H1 (cell line): ENCODE data around the gene COL9A2. TPM values are rescaled to one million over a fixed set of nuclear protein-coding genes. Genes with fewer than 3 reads are reported as not detected.

Experiments used
- CTCF ChIA-PET: fragments of 300-600 bp; sonication (Branson Sonifier 250); formaldehyde crosslinking; loops from one replicate; lab custom pipeline; 2021; ENCODE audit not compliant: partially characterized antibody; lab: Charles Lee
- POLR2A ChIA-PET: fragments of 300-600 bp; sonication (Branson Sonifier 250); formaldehyde crosslinking; loops from one replicate; lab custom pipeline; 2021; ENCODE audit warnings: inconsistent platforms; ENCODE audit not compliant: partially characterized antibody; lab: Charles Lee
- DNase-seq, 2 experiments: peaks; one replicate each; pipeline versions ENCODE4 v3.0.0 to v3.0.0-alpha.2; 2010 to 2022; ENCODE audit warnings: low spot score in 2 of 2, low read depth in 1 of 2, mixed read lengths in 1 of 2
- FAIRE-seq: peaks from 2 replicates; lab custom pipeline; 2011; peaks lifted over from hg19 to GRCh38; lab: Jason Lieb, UNC
- H2AFZ ChIP-seq: 2 replicates; pipeline ENCODE4 v1.8.1; 2012; ENCODE audit warnings: low read length, inconsistent platforms
- H2AK5ac ChIP-seq: 2 replicates; pipeline ENCODE4 v1.6.1; 2013; ENCODE audit warnings: low read depth, low read length
- H2BK120ac ChIP-seq: replicated peaks from 2 replicates; pipeline ENCODE3; 2013; ENCODE audit warnings: low read depth, low read length, inconsistent platforms
- H2BK12ac ChIP-seq: 2 replicates; pipeline ENCODE4 v1.6.1; 2013; ENCODE audit warnings: low read depth, low read length
- H2BK15ac ChIP-seq: 2 replicates; pipeline ENCODE4 v1.6.1; 2013; ENCODE audit warnings: low read length
- H2BK20ac ChIP-seq: 2 replicates; pipeline ENCODE4 v1.6.1; 2013; ENCODE audit warnings: low read length
- H2BK5ac ChIP-seq: 2 replicates; pipeline ENCODE4 v1.6.1; 2013; ENCODE audit warnings: low read depth, low read length
- H3K14ac ChIP-seq: 2 replicates; pipeline ENCODE4 v1.6.1; 2013; ENCODE audit warnings: inconsistent platforms; ENCODE audit not compliant: insufficient read length
- H3K18ac ChIP-seq: 2 replicates; pipeline ENCODE4 v1.6.1; 2013; ENCODE audit warnings: low read length; ENCODE audit errors: extremely low read depth
- H3K23ac ChIP-seq: 2 replicates; pipeline ENCODE4 v1.6.1; 2013; ENCODE audit warnings: inconsistent platforms; ENCODE audit not compliant: insufficient read length
- H3K23me2 ChIP-seq: 2 replicates; pipeline ENCODE4 v1.6.1; 2013; ENCODE audit warnings: low read depth, low read length
- H3K27ac ChIP-seq: 2 replicates; pipeline ENCODE4 v1.6.1; 2011; ENCODE audit warnings: low read depth, low read length, inconsistent platforms
- H3K27me3 ChIP-seq, 4 experiments: replicated peaks in 1 of 4; 1 replicate in 1 of 4; 2 replicates in 3 of 4; pipeline versions ENCODE4 v1.6.1 to v1.8.1; 2011 to 2013; ENCODE audit warnings: low read length in 3 of 4, mild to moderate bottlenecking in 3 of 4, inconsistent platforms in 2 of 4, mixed read lengths in 2 of 4, moderate library complexity in 1 of 4; ENCODE audit not compliant: control insufficient read depth in 3 of 4, insufficient read depth in 3 of 4; ENCODE audit errors: extremely low read depth in 1 of 4
- H3K36me3 ChIP-seq, 4 experiments: 2 replicates each; pipeline versions ENCODE4 v1.6.1 to v1.8.1; 2011 to 2013; ENCODE audit warnings: mild to moderate bottlenecking in 4 of 4, low read length in 3 of 4, moderate library complexity in 2 of 4, control low read depth in 1 of 4, inconsistent platforms in 1 of 4; ENCODE audit not compliant: insufficient read depth in 4 of 4, control insufficient read depth in 2 of 4
- H3K4ac ChIP-seq: replicated peaks from 2 replicates; pipeline ENCODE3; 2013; ENCODE audit warnings: low read length, low read depth, mixed read lengths, inconsistent platforms; ENCODE audit not compliant: insufficient read length
- H3K4me1 ChIP-seq, 4 experiments: replicated peaks in 1 of 4; 1 replicate in 1 of 4; 2 replicates in 3 of 4; pipeline versions ENCODE4 v1.6.1 to v1.8.1; 2011 to 2013; ENCODE audit warnings: low read length in 3 of 4, inconsistent platforms in 2 of 4, mixed read lengths in 1 of 4; ENCODE audit not compliant: insufficient read depth in 4 of 4, control insufficient read depth in 3 of 4
- H3K4me2 ChIP-seq, 2 experiments: 2 replicates each; pipeline versions ENCODE4 v1.6.1 to v1.8.1; 2011 to 2013; ENCODE audit warnings: low read depth in 2 of 2, low read length in 2 of 2, control low read depth in 1 of 2, inconsistent platforms in 1 of 2, mild to moderate bottlenecking in 1 of 2; ENCODE audit not compliant: insufficient read depth in 1 of 2
- H3K4me3 ChIP-seq, 4 experiments: fragments of 200-600, 300-600 bp in 1 of 4; sonication (generic), shearing (Covaris generic), sonication (Bioruptor Twin) in 1 of 4; 2 replicates each; pipeline versions ENCODE4 v1.5.1 to v1.8.1; 2011 to 2016; ENCODE audit warnings: low read length in 4 of 4, low read depth in 3 of 4, control low read depth in 2 of 4, inconsistent platforms in 2 of 4, mild to moderate bottlenecking in 2 of 4, mixed read lengths in 1 of 4, moderate library complexity in 1 of 4; ENCODE audit not compliant: insufficient read depth in 2 of 4; ENCODE audit errors: extremely low read depth in 1 of 4
- H3K56ac ChIP-seq: replicated peaks from 2 replicates; pipeline ENCODE3; 2013; ENCODE audit warnings: low read depth, mild to moderate bottlenecking, mixed read lengths, low read length, inconsistent platforms; ENCODE audit not compliant: insufficient read length
- H3K79me1 ChIP-seq: 2 replicates; pipeline ENCODE4 v1.6.1; 2013; ENCODE audit warnings: low read depth, low read length, control low read depth
- H3K79me2 ChIP-seq, 2 experiments: 2 replicates each; pipeline versions ENCODE4 v1.6.1 to v1.8.1; 2012 to 2013; ENCODE audit warnings: low read length in 2 of 2, mild to moderate bottlenecking in 2 of 2, inconsistent platforms in 1 of 2; ENCODE audit not compliant: insufficient read depth in 2 of 2, control insufficient read depth in 1 of 2
- H3K9ac ChIP-seq, 4 experiments: replicated peaks in 1 of 4; 1 replicate in 1 of 4; 2 replicates in 3 of 4; pipeline versions ENCODE4 v1.6.1 to v1.8.1; 2011 to 2013; ENCODE audit warnings: low read depth in 3 of 4, low read length in 3 of 4, control low read depth in 2 of 4, mild to moderate bottlenecking in 2 of 4, moderate library complexity in 2 of 4, inconsistent platforms in 1 of 4; ENCODE audit errors: extremely low read depth in 1 of 4
- H3K9me3 ChIP-seq, 2 experiments: 2 replicates each; pipeline versions ENCODE4 v1.6.1 to v1.8.1; 2012 to 2013; ENCODE audit warnings: mild to moderate bottlenecking in 2 of 2, moderate library complexity in 2 of 2, control low read depth in 1 of 2, inconsistent platforms in 1 of 2, low read depth in 1 of 2, low read length in 1 of 2, mixed read lengths in 1 of 2; ENCODE audit not compliant: insufficient read depth in 2 of 2
- H4K20me1 ChIP-seq, 2 experiments: replicated peaks in 1 of 2; 2 replicates each; pipeline versions ENCODE3 to v1.8.1; 2011 to 2013; ENCODE audit warnings: inconsistent platforms in 2 of 2, low read length in 2 of 2, mild to moderate bottlenecking in 1 of 2; ENCODE audit not compliant: insufficient read depth in 2 of 2, control insufficient read depth in 1 of 2
- H4K5ac ChIP-seq: 2 replicates; pipeline ENCODE4 v1.6.1; 2013; ENCODE audit warnings: low read length, low read depth, mixed read lengths, inconsistent platforms; ENCODE audit not compliant: insufficient read length
- H4K8ac ChIP-seq: 2 replicates; pipeline ENCODE4 v1.8.0; 2013; ENCODE audit warnings: mild to moderate bottlenecking, moderate library complexity, low read length, inconsistent platforms; ENCODE audit not compliant: insufficient read depth; ENCODE audit errors: extremely low read depth
- H4K91ac ChIP-seq: replicated peaks from 2 replicates; pipeline ENCODE3; 2013; ENCODE audit warnings: low read length, mixed read lengths, inconsistent platforms; ENCODE audit not compliant: insufficient read length
- CTBP2 ChIP-seq: IDR thresholded peaks from 2 replicates; pipeline ENCODE4 v1.7.0; 2011; ENCODE audit warnings: borderline replicate concordance, mild to moderate bottlenecking, moderate library complexity, mixed read lengths, low read length; ENCODE audit not compliant: insufficient read depth, insufficient read length
- EGR1 ChIP-seq: IDR thresholded peaks from 2 replicates; pipeline ENCODE4 v1.6.1; 2011; ENCODE audit warnings: low read depth, low read length, borderline replicate concordance
- EZH2 ChIP-seq: fragments of 200-600 bp; sonication (generic); IDR thresholded peaks from 2 replicates; pipeline ENCODE4 v1.7.1; 2012; ENCODE audit warnings: low read depth, mild to moderate bottlenecking, moderate library complexity, low read length, inconsistent platforms; ENCODE audit not compliant: severe bottlenecking
- HDAC6 ChIP-seq: IDR thresholded peaks from one replicate; pipeline ENCODE4 v1.7.1; 2012; ENCODE audit warnings: low read depth, mild to moderate bottlenecking, inconsistent platforms, low read length, moderate library complexity
- KDM4A ChIP-seq: IDR thresholded peaks from one replicate; pipeline ENCODE4 v1.7.1; 2012; ENCODE audit warnings: low read depth, mild to moderate bottlenecking, moderate library complexity, low read length, inconsistent platforms; ENCODE audit not compliant: severe bottlenecking
- RBBP5 ChIP-seq: IDR thresholded peaks from 2 replicates; pipeline ENCODE4 v1.7.1; 2012; ENCODE audit warnings: low read depth, mild to moderate bottlenecking, inconsistent platforms, low read length, moderate library complexity, borderline replicate concordance
- RXRA ChIP-seq: IDR thresholded peaks from 2 replicates; pipeline ENCODE4 v1.6.1; 2011; ENCODE audit warnings: low read depth, mild to moderate bottlenecking, low read length, moderate library complexity; ENCODE audit not compliant: insufficient read depth
- SP4 ChIP-seq: IDR thresholded peaks from 2 replicates; pipeline ENCODE4 v1.6.1; 2012; ENCODE audit warnings: low read length, inconsistent platforms
- TAF1 ChIP-seq: IDR thresholded peaks from 2 replicates; pipeline ENCODE4 v1.6.1; 2011; ENCODE audit warnings: mild to moderate bottlenecking, low read depth, low read length
- TEAD4 ChIP-seq: IDR thresholded peaks from 2 replicates; pipeline ENCODE4 v1.6.1; 2012; ENCODE audit warnings: low read depth, low read length, inconsistent platforms, mixed read lengths
- ZNF274 ChIP-seq: IDR thresholded peaks from 2 replicates; pipeline ENCODE4 v1.7.0; 2012; ENCODE audit warnings: low read length, borderline replicate concordance; ENCODE audit errors: extremely low read depth
- WGBS, 2 experiments: shearing (Covaris generic) in 1 of 2; methylation state at CpG; one replicate each; pipeline versions ENCODE4 v1.1.6 to v1.1.7; 2013 to 2015; ENCODE audit warnings: low lambda C conversion rate in 2 of 2, mixed read lengths in 2 of 2, inconsistent platforms in 1 of 2, low coverage in 1 of 2, missing lambda C conversion rate in 1 of 2; ENCODE audit not compliant: insufficient replicate concordance in 2 of 2, insufficient coverage in 1 of 2, insufficient read length in 1 of 2; ENCODE audit errors: extremely low coverage in 1 of 2, missing lambda C conversion rate in 1 of 2; 5-methylcytosine and 5-hydroxymethylcytosine counted together
- polyA plus RNA-seq, 7 experiments: library from polyadenylated mRNA; depleted of rRNA in 3 of 7; stranded (reverse) in 5 of 7; unstranded in 2 of 7; fragments of >200 nt in 5 of 7; fragments of 200-250 nt in 2 of 7; gene quantifications; 1 replicate in 5 of 7; 2 replicates in 1 of 7; 4 replicates in 1 of 7; pipeline versions ENCODE4 v1.2.1 to v1.2.3, GENCODE V29; 2011 to 2013; ENCODE audit warnings: missing spikeins in 2 of 7, mixed read lengths in 2 of 7
- total RNA-seq: library from RNA; stranded (reverse); fragmentation: NEBNext Ultra II Directional; extraction: Animal tissue kit (Norgen Biotek cat#: 25700); gene quantifications from 2 replicates; pipeline ENCODE4 v1.2.1, GENCODE V29; 2021
- TF ChIP-seq, protein P1 (sequence below): IDR thresholded peaks from 2 replicates; pipeline ENCODE4 v1.6.1; 2011; ENCODE audit warnings: low read depth, mild to moderate bottlenecking, low read length; ENCODE audit not compliant: insufficient read depth

COL9A2 gene
- total and polyA plus RNA-seq, 2 of the 8 experiments (the other 6 are each of a cell fraction or from before 2014, with no cell fraction given), result 3.2 to 3.3 TPM

DNA sequence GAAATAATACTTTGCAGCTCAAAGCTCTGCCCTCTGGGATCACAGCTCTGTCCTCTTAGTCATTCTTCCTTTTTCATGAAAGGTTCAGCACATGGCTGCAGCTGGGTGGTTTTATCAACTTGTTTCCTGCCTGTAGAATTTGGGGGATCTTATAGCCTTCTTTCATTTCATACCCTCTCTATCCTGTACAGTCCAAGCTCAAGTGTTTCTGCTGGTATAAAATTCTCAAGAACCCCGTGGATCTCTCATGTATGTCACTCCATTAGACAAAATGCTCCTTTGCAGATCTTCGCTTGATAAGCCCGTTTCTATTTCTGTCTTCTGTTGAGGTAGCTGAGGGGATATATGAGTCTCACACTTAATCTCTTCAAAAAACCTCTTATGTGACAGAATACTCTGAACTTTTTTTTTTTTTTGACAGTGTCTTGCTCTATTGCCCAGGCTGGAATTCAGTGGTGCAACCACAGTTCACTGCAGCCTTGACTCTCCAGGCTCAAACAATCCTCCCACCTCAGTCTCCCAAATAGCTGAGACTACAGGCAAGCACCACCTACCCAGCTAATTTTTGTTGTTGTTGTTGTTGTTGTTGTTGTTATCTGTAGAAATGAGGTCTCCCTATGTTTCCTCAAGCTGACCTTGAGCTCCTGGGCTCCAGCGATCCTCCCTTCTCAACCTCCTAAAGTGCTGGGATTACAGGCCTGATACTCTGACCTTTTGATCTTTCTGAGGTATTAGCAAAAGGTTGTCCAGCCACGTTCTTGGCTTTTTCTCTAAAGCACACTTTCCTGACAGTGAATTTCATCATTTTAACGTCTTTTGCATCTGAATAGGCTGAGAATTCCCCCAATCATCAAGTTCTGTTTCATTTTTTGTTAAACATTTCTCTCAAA is 24.6 kb upstream of the COL9A2 start:
- CTCF ChIA-PET, result interaction anchor here (0.6 to 12.6 kb wide), 7 partner anchors 12 to 198 kb away, joined by 3 to 144 read pairs (median 10); partner anchors contain the start of gene COL9A2
- Histone ChIP-seq H3K4me2 (no peak overlapping the region), H3K4ac (no peak overlapping the region), H2BK20ac (no peak overlapping the region), H3K4me3 (no peak overlapping the region), H3K36me3 (no peaks in the 10 kb centered on the region), H3K14ac (no peak overlapping the region), H3K23ac (no peak overlapping the region), H3K9me3 (no peaks in the 10 kb centered on the region), H4K5ac (no peak overlapping the region), H3K9ac (no peak overlapping the region), H3K27me3 (no peaks in the 10 kb centered on the region), H2AFZ (no peak overlapping the region), H2BK15ac (no peak overlapping the region), H2BK12ac (no peak overlapping the region), H3K56ac (no peak overlapping the region), H3K4me1 (no peaks in the 10 kb centered on the region), H3K79me1 (no peaks in the 10 kb centered on the region), H2AK5ac (no peak overlapping the region), H3K23me2 (no peaks in the 10 kb centered on the region), H4K20me1 (no peaks in the 10 kb centered on the region), H3K79me2 (no peaks in the 10 kb centered on the region), H3K27ac (no peak overlapping the region), H2BK120ac (no peak overlapping the region), H3K18ac (no peak overlapping the region), H4K8ac (no peak overlapping the region), H4K91ac (no peak overlapping the region), H2BK5ac (no peak overlapping the region)
- POLR2A ChIA-PET, result no interaction called here
- no peak for FAIRE-seq
- WGBS, 2 experiments, result 82% methylated on average over 6 of the region's 6 CpGs; no CpG with 5 or more reads in 1 of the 2 experiments
- DNase-seq, result no peak
- TF ChIP-seq EGR1 (no peak), TAF1 (no peak), SP4 (no peak), EZH2 (no peak), RXRA (no peak), KDM4A (no peak), HDAC6 (no peak), TEAD4 (no peak), CTBP2 (no peak), RBBP5 (no peak), ZNF274 (no peak)
- TF ChIP-seq, protein P1, sequence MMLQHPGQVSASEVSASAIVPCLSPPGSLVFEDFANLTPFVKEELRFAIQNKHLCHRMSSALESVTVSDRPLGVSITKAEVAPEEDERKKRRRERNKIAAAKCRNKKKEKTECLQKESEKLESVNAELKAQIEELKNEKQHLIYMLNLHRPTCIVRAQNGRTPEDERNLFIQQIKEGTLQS, result no peak
